Stomach (tissue), 9 donors: ENCODE measurements around the gene PNLDC1. TPM values are rescaled to one million over a fixed set of nuclear protein-coding genes. Genes with fewer than 3 reads are reported as not detected.

Experiments used
- DNase-seq, 2 donors: peaks; one replicate each; pipeline versions ENCODE4 v3.0.0 to v3.0.0-alpha.2; 2013 to 2019
- H3K27ac ChIP-seq, 5 donors: fragments of 200-600 bp in 4 of 5; sonication (generic) in 4 of 5; one replicate each; pipeline ENCODE4 v1.5.1; 2013 to 2019; ENCODE audit warnings: mild to moderate bottlenecking in 1 of 5, moderate library complexity in 1 of 5
- H3K27me3 ChIP-seq, 3 donors: fragments of 200-600 bp; sonication (generic); one replicate each; pipeline ENCODE4 v1.5.1; 2017 to 2019; ENCODE audit warnings: mixed run types in 1 of 3
- H3K36me3 ChIP-seq, 4 donors: fragments of 200-600 bp; sonication (generic); 1 replicate in 3 of 4; 2 replicates in 1 of 4; pipeline ENCODE4 v1.5.1; 2016 to 2019
- H3K4me1 ChIP-seq, 4 donors: fragments of 200-600 bp; sonication (generic); one replicate each; pipeline ENCODE4 v1.5.1; 2016 to 2019
- H3K4me3 ChIP-seq, 4 donors: fragments of 200-600 bp; sonication (generic) in 3 of 4; one replicate each; pipeline ENCODE4 v1.5.1; 2016 to 2019; ENCODE audit warnings: mild to moderate bottlenecking in 1 of 4
- H3K9me3 ChIP-seq, 4 donors: fragments of 200-600 bp; sonication (generic); one replicate each; pipeline ENCODE4 v1.5.1; 2016 to 2019
- EP300 ChIP-seq: sonication (generic); formaldehyde crosslinking; IDR thresholded peaks from one replicate; pipeline ENCODE4 v1.6.1; 2017; ENCODE audit warnings: antibody characterized with exemption
- POLR2A ChIP-seq, 4 donors: fragments of 450-650 bp; IDR thresholded peaks; one replicate each; pipeline ENCODE4 v1.6.1; 2016; ENCODE audit warnings: antibody characterized with exemption in 4 of 4, control low read depth in 2 of 4, mild to moderate bottlenecking in 1 of 4, moderate library complexity in 1 of 4
- POLR2AphosphoS5 ChIP-seq, 3 donors: sonication (generic); formaldehyde crosslinking; IDR thresholded peaks; one replicate each; pipeline ENCODE4 v1.6.1; 2016; ENCODE audit warnings: antibody characterized with exemption in 3 of 3
- WGBS, 5 donors: extraction: QIAGEN DNeasy Blood & Tissue Kit in 3 of 5; methylation state at CpG; one replicate each; pipeline versions ENCODE4 v1.1.5 to v1.1.7; 2013 to 2018; 5-methylcytosine and 5-hydroxymethylcytosine counted together
- intact Hi-C: fragments of 100-400 bp; cut with DNase I; formaldehyde crosslinking; loops from one replicate; pipeline ENCODE4 v1.15.1; 2023; ENCODE audit warnings: low total_unique reads
- polyA plus RNA-seq, 3 donors: library from polyadenylated mRNA; stranded (reverse); fragments of 200-250 nt; gene quantifications; one replicate each; pipeline ENCODE4 v1.2.3, GENCODE V29; 2013
- total RNA-seq, 5 donors: library from RNA; depleted of rRNA; stranded (reverse); fragments of >200 nt; gene quantifications; one replicate each; pipeline versions ENCODE4 v1.1.0 to v1.2.3, GENCODE V29; 2014 to 2016
- TF ChIP-seq, protein P1 (sequence below), 7 experiments: fragments of 450-650 bp in 4 of 7; fragments of 200-600 bp in 3 of 7; sonication (generic) in 3 of 7; IDR thresholded peaks; one replicate each; pipeline ENCODE4 v1.5.1; 2016 to 2019; ENCODE audit warnings: antibody characterized with exemption in 7 of 7, control low read depth in 2 of 7, mild to moderate bottlenecking in 1 of 7
- donor health status: healthy with polysubstance abuse.
- donor health status: Bipolar disorder and iron deficiency.
- donor health status: healthy.

The PNLDC1 gene
- total and polyA plus RNA-seq, 8 donors, result 0.25 to 2.5 (median 0.43) TPM; not detected in 4

DNA sequence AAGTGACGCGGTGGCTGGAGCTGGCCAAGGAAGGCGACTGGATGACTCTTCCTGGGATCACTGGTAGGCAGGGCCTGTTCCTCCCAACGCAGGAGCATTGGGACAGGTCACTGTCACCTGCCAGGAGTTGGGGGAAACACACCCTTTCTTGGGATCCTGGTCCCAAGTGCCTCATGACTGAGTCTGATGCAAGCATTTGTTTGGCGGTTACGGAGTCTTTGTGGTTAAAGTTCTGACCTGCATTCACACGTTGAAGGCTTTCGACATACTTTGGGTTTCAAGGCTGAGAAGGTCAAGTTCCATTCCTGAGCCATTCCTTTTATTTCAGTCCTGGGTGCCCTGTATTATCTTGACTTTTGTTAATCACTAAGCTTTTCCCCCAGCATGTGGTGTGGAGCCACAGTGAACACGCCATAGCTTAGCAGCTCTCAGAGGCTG, 6.0 kb downstream of the PNLDC1 start:
- Histone ChIP-seq H3K4me3 (no peak overlapping the region), H3K36me3 (peaks cover 0 to 4% (median 0%) of the 10 kb centered on the region in 4 donors)
- 81 to 91% (median 87%) methylated on average over 9 of the region's 9 CpGs for WGBS, 5 donors

DNA sequence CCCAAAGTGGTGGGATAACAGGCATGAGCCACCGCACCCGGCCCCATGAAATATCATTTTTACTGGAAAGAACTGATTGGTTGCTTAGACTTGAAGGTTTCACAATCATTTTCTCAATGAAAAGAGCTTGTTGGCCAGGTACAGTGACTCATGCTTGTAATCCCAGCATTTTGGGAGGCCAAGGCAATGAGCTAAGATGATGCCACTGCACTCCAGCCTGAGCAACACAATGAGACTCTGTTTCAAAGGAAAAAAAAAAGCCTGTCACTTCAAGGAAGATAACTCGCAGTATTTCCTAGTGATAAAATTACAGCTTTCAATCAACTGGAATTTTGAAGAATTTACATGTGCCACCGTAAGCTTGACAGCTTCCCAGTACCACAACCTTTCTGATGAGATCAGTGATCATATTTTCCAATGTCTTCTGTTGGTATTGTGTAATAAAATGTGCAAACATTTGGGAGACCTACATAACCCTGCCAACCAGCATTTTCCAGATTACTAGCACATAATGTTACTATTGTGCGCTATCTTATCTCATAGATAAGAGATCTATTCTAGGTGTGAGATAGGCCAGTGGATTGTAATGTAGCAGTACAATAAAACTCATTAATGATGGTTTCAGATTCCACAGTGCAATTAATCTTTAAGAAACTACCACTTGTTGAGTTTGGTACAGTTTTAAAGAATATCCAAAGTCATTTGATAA, 7.2 kb downstream of the PNLDC1 start:
- Histone ChIP-seq H3K27ac (peak overlapping the region in 1 of 5 donors; percentile 3), H3K27me3 (no peaks in the 10 kb centered on the region), H3K4me1 (peaks cover 0 to 15% (median 0%) of the 10 kb centered on the region in 4 donors), H3K9me3 (no peaks in the 10 kb centered on the region), H3K4me3 (no peak overlapping the region), H3K36me3 (peaks cover 0 to 4% (median 0%) of the 10 kb centered on the region in 4 donors)
- TF ChIP-seq POLR2AphosphoS5 (IDR thresholded peaks at IDR 0.05), result peak in 1 of 3 donors; percentile 25
- TF ChIP-seq EP300, result no peak
- peak in 1 of 2 donors; percentile 26 for DNase-seq
- 46 to 73% (median 54%) methylated on average over 5 of the region's 5 CpGs for WGBS, 5 donors
- intact Hi-C loops, result no loop called here

More for the DNA sequence above, 6.0 kb downstream of the PNLDC1 start:
- H3K4me1 ChIP-seq, result peaks cover 0 to 15% (median 0%) of the 10 kb centered on the region in 4 donors
- H3K27me3 ChIP-seq, result no peaks in the 10 kb centered on the region
- H3K27ac ChIP-seq, result no peak overlapping the region
- intact Hi-C loops, result no loop called here
- TF ChIP-seq EP300, result no peak
- TF ChIP-seq, protein P1, sequence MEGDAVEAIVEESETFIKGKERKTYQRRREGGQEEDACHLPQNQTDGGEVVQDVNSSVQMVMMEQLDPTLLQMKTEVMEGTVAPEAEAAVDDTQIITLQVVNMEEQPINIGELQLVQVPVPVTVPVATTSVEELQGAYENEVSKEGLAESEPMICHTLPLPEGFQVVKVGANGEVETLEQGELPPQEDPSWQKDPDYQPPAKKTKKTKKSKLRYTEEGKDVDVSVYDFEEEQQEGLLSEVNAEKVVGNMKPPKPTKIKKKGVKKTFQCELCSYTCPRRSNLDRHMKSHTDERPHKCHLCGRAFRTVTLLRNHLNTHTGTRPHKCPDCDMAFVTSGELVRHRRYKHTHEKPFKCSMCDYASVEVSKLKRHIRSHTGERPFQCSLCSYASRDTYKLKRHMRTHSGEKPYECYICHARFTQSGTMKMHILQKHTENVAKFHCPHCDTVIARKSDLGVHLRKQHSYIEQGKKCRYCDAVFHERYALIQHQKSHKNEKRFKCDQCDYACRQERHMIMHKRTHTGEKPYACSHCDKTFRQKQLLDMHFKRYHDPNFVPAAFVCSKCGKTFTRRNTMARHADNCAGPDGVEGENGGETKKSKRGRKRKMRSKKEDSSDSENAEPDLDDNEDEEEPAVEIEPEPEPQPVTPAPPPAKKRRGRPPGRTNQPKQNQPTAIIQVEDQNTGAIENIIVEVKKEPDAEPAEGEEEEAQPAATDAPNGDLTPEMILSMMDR (IDR thresholded peaks at IDR 0.05), result no peak
- TF ChIP-seq POLR2AphosphoS5 (IDR thresholded peaks at IDR 0.05), result no peak
- no peak for TF ChIP-seq POLR2A (IDR thresholded peaks at IDR 0.05)
- H3K9me3 ChIP-seq, result no peaks in the 10 kb centered on the region
- peak in 1 of 2 donors; percentile 10 for DNase-seq

DNA sequence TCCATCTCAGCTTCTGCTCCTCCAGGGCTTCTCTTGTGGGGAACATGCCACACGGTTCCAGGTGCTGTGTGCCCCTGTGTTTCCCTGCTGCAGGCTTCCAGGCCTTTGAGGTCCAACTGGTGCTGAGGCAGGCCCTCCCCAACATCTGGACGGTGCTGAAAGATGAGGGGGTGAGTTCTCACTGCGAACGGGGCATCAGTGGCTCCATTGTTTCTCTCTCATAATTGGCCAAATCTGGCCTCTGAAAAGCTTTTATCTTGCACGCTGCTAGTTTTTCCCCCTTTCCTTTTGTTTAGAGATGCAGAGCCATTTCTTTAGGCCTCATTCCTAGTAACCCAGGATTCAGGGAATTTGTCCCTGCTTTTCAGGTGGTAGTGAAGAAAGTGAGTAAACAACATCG, 8.6 kb downstream of the PNLDC1 start:
- peaks cover 0 to 4% (median 0%) of the 10 kb centered on the region in 4 donors for H3K36me3 ChIP-seq
- DNase-seq, result no peak
- peaks cover 0 to 15% (median 0%) of the 10 kb centered on the region in 4 donors for H3K4me1 ChIP-seq
- no peak overlapping the region for H3K4me3 ChIP-seq
- no peak for TF ChIP-seq POLR2AphosphoS5 (IDR thresholded peaks at IDR 0.05)
- H3K27ac ChIP-seq, result no peak overlapping the region
- H3K27me3 ChIP-seq, result no peaks in the 10 kb centered on the region
- 81 to 90% (median 85%) methylated on average over 6 of the region's 6 CpGs for WGBS, 5 donors
- intact Hi-C loops, result no loop called here
- no peaks in the 10 kb centered on the region for H3K9me3 ChIP-seq

DNA sequence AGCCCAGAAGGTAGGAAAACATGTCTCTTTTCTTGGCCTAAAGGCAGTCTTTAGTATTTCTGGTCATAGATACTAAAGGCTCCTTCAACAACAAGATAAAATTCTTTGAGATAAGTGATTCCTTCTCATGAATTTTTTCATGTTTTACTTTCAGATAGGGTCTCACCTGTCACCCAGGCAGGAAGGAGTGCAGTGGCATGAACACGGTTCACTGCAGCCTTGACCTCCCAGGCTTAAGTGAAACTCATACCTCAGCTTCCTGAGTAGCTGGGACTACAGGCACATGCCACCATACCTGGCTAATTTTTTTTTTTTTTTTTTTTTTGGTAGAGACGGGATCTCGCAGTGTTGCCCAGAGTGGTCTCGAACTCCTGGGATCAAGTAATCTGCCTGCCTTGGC, 9.1 kb downstream of the PNLDC1 start:
- intact Hi-C loops, result no loop called here
- no peak overlapping the region for H3K27ac ChIP-seq

DNA sequence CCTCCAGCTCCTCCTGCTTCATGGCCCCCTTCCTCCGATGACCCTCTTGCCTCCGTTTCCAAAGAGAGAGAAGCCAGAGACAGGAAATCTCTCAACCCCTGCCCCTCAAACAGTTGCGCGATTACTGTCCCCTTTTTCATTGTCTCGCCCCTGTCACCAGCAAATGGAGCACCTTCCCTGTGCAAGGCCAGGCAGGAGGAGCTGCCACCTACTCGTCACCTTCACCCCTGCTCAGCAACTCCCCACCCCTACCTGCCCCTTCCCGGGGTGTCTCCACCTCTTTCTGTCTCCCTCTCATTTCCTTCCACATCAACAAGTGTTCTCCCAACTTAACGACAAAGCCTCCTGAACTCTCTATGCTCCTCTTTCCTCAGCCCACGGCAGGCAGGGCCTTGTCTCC, 13.7 kb downstream of the PNLDC1 start:
- TF ChIP-seq, protein P1 (IDR thresholded peaks at IDR 0.05), result no peak
- no peak for TF ChIP-seq POLR2AphosphoS5 (IDR thresholded peaks at IDR 0.05)
- no peak for TF ChIP-seq POLR2A (IDR thresholded peaks at IDR 0.05)
- TF ChIP-seq EP300, result no peak
- Histone ChIP-seq H3K27me3 (no peaks in the 10 kb centered on the region), H3K36me3 (no peaks in the 10 kb centered on the region), H3K4me1 (peaks cover 0 to 13% (median 6%) of the 10 kb centered on the region in 4 donors), H3K4me3 (no peak overlapping the region), H3K27ac (no peak overlapping the region), H3K9me3 (no peaks in the 10 kb centered on the region)
- intact Hi-C loops, result no loop called here
- no peak for DNase-seq
- 80 to 95% (median 86%) methylated on average over 9 of the region's 9 CpGs for WGBS, 5 donors

More for the DNA sequence above, 9.1 kb downstream of the PNLDC1 start:
- TF ChIP-seq POLR2AphosphoS5 (IDR thresholded peaks at IDR 0.05) (no peak), EP300 (no peak), POLR2A (IDR thresholded peaks at IDR 0.05) (no peak)
- TF ChIP-seq, protein P1 (IDR thresholded peaks at IDR 0.05), result no peak
- DNase-seq, result no peak
- no peaks in the 10 kb centered on the region for H3K9me3 ChIP-seq
- no peak overlapping the region for H3K4me3 ChIP-seq
- H3K4me1 ChIP-seq, result peaks cover 0 to 15% (median 0%) of the 10 kb centered on the region in 4 donors
- WGBS, 5 donors, result 84 to 93% (median 89%) methylated on average over 4 of the region's 4 CpGs
- H3K36me3 ChIP-seq, result peaks cover 0 to 4% (median 0%) of the 10 kb centered on the region in 4 donors
- no peaks in the 10 kb centered on the region for H3K27me3 ChIP-seq
